ENCODE measurements around the gene CA4. TPM values are rescaled to one million over a fixed set of nuclear protein-coding genes. Genes with fewer than 3 reads are reported as not detected.
"Not testable (repeated sequence)": the region's sequence is repeated elsewhere in the genome, so short reads cannot be mapped to it uniquely, and the experiment has no call there.

CA4 gene
- total RNA-seq (10 to 100 TPM in 3 of 4 donors, 1 to 10 TPM in 1; 8.9 to 13.6 (median 11.6) TPM), polyA plus RNA-seq (10 to 100 TPM; 10.2 to 16.6 (median 14.4) TPM)
- long read RNA-seq, donor 1, partial matches to known transcripts, result 1 of 2 reads
- long read RNA-seq, donor 1, other reads (novel, unspliced or antisense), result 0 of 2 reads
- long read RNA-seq, donor 2, transcript CA4-201 (8 exons, 1,154 nt), result major isoform, 6 of 7 reads
- long read RNA-seq, donor 2, partial matches to known transcripts, result 1 of 7 reads
- long read RNA-seq, donor 2, other reads (novel, unspliced or antisense), result 0 of 7 reads

DNA sequence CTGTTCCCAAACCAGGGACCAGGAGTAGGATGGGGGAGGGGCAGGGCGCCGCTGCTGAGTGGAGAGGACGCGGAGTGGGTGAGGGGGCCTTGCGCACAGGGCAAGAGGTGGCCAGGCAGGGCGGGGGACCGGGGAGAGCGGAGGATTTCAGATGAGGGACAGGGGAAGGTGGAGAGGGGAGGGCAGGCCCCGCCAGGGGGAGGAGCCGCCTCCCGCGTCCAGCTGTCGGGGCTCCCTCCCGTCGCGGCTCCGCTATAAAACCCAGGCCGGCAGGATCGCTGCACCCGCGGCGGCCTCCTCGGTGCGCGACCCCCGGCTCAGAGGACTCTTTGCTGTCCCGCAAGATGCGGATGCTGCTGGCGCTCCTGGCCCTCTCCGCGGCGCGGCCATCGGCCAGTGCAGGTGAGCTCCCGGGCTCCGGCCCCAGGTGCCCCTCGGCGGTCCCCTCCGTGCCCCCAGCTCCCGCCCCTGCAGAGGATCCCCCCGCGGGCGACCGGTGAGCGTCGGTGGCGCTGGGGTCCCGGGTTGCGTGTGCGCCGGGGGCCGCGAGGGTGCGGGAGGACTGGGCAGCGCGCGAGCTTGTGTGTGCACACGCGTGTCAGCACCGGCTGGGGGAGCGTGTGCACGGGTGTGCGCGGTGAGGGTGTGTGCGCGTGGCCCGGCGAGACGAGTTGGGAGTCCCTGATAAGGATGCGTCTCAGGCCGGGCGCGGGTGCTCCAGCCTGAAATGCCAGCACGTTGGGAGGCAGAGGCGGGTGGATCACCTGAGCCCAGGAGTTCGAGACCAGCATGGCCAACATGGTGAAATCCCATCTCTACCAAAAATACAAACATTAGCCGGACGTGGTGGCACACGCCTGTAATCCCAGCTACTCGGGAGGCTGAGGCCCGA lies at the start of gene CA4:
CA4 (plus strand) TSS at position 283 of the 892 bp plus-strand sequence; CDS start at position 345, 62 bp downstream.
- DNase-seq, result no peak
- TF ChIP-seq, protein P1, sequence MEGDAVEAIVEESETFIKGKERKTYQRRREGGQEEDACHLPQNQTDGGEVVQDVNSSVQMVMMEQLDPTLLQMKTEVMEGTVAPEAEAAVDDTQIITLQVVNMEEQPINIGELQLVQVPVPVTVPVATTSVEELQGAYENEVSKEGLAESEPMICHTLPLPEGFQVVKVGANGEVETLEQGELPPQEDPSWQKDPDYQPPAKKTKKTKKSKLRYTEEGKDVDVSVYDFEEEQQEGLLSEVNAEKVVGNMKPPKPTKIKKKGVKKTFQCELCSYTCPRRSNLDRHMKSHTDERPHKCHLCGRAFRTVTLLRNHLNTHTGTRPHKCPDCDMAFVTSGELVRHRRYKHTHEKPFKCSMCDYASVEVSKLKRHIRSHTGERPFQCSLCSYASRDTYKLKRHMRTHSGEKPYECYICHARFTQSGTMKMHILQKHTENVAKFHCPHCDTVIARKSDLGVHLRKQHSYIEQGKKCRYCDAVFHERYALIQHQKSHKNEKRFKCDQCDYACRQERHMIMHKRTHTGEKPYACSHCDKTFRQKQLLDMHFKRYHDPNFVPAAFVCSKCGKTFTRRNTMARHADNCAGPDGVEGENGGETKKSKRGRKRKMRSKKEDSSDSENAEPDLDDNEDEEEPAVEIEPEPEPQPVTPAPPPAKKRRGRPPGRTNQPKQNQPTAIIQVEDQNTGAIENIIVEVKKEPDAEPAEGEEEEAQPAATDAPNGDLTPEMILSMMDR (IDR thresholded peaks at IDR 0.05), result no peak
- intact Hi-C loops (cut with DNase I), result loop anchor here in 1 of 2 donors (10.0 kb wide), 1 partner anchor 285 kb away; no protein-coding TSS in a partner anchor
- H3K36me3 ChIP-seq (ENCODE audit: insufficient read depth in 1 of 2, low read depth in 1 of 2), result no peaks in the 10 kb centered on the region
- H3K4me3 ChIP-seq, result peak within 1 kb of the TSS; percentile 59
- 2% methylated on average over 47 to 81 of the region's 81 CpGs for WGBS, 3 donors
- peaks cover 0 to 81% (median 29%) of the 10 kb centered on the region in 3 donors for H3K27me3 ChIP-seq (ENCODE audit: insufficient read depth in 3 of 3, low read length in 2 of 3)
- H3K9me3 ChIP-seq, result no peaks in the 10 kb centered on the region
- ATAC-seq, result no peak
- no peak within 1 kb of the TSS for H3K27ac ChIP-seq
- no peaks in the 10 kb centered on the region for H3K4me1 ChIP-seq

DNA sequence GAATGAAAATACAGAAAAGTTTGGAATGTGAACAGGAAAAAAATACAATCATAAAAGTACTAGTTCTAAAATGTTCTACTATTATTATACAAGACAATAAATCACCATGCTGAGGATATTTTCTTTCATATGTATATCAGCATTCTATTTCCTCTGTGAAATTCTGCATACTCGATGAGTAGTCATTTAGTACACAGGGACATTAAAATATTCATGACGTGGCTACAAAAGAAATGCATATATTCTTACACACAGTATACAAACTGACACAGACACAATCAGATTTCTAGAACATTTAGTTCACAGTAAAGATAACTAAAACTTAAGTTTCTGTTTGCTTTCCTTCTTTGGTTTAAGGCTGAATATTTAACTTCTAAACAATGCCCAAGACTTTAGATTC lies 49.2 kb upstream of the CA4 start:
- intact Hi-C loops (cut with DNase I), result loop anchor here in 1 of 2 donors (10.0 kb wide), 1 partner anchor 334 kb away; no protein-coding TSS in a partner anchor
- H3K4me3 ChIP-seq; H3K9me3 ChIP-seq; H3K4me1 ChIP-seq; ATAC-seq; H3K36me3 ChIP-seq (ENCODE audit: insufficient read depth in 1 of 2, low read depth in 1 of 2); H3K27me3 ChIP-seq (ENCODE audit: insufficient read depth in 3 of 3, low read length in 2 of 3); H3K27ac ChIP-seq; DNase-seq: not testable (repeated sequence)
- WGBS, 3 donors, result 90% methylated on average over 1 of the region's 2 CpGs; no CpG with 5 or more reads in 2 of the 3 donors

DNA sequence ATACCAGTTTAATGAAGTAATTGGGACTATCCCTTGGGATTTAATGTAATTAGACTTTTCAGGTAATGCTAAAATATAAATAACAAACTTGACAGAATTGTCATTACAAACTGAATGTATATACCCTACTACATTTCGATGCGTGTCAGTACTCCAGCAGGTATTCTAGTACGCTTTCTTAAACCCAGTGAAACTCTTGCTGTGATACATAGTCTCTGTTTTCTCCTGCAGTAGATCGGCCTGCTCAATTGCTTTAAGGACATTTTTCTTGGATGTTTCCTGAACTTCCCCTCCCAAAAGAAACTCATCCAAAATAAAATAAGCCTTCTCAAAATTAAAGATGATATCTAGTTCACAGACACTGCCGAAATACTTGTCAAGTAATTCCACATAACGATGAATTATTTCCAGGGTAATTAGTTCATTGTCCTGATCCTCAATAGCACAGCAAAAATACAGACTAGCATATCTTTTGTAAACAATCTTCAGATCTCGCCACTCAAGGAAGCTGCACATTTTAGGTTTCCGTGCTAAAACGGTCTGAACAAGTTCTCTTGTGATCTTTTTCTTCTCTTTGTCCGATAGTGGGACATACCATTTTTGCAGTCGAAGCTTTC lies 47.6 kb upstream of the CA4 start:
- intact Hi-C loops (cut with DNase I), result loop anchor here in 1 of 2 donors (10.0 kb wide), 1 partner anchor 333 kb away; no protein-coding TSS in a partner anchor
- not testable (repeated sequence) for H3K27ac ChIP-seq; DNase-seq; H3K4me1 ChIP-seq; H3K36me3 ChIP-seq (ENCODE audit: insufficient read depth in 1 of 2, low read depth in 1 of 2); H3K27me3 ChIP-seq (ENCODE audit: insufficient read depth in 3 of 3, low read length in 2 of 3); H3K9me3 ChIP-seq; ATAC-seq
- peak overlapping the region; percentile 22 for H3K4me3 ChIP-seq
- 53 to 59% (median 53%) methylated on average over 11 of the region's 11 CpGs for WGBS, 3 donors

DNA sequence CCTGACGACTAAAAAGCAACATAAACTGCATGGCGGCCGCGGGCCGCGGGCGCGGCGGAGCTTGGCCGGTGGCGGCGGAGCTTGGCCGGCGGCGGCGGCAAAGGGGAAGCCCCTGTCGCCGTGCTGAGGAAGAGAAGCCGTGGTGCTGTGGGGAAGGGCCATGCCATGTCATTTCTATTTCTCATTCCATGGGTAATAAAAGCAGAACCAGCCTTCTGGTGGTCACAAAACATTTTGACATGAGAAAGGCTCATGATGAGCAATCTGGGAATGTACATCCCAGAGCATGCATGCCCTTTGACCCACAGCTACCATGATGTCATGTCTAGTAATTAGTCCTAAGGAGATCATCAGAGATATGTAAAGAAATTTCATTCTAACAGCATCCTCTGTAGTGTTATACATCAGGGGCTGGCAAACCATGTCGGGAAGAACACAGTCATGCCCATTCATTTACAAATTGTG lies 47.1 kb upstream of the CA4 start:
- H3K27ac ChIP-seq, result no peak overlapping the region
- TF ChIP-seq, protein P1 (IDR thresholded peaks at IDR 0.05), result no peak
- no peaks in the 10 kb centered on the region for H3K27me3 ChIP-seq (ENCODE audit: insufficient read depth in 3 of 3, low read length in 2 of 3)
- no peaks in the 10 kb centered on the region for H3K4me1 ChIP-seq
- ATAC-seq, result no peak
- intact Hi-C loops (cut with DNase I), result loop anchor here in 1 of 2 donors (10.0 kb wide), 1 partner anchor 332 kb away; no protein-coding TSS in a partner anchor
- peak overlapping the region; percentile 22 for H3K4me3 ChIP-seq
- peak in 1 of 2 donors; percentile 54 for DNase-seq
- H3K36me3 ChIP-seq (ENCODE audit: insufficient read depth in 1 of 2, low read depth in 1 of 2), result no peaks in the 10 kb centered on the region
- no peaks in the 10 kb centered on the region for H3K9me3 ChIP-seq
- WGBS, 3 donors, result 27 to 31% (median 31%) methylated on average over 20 of the region's 20 CpGs

DNA sequence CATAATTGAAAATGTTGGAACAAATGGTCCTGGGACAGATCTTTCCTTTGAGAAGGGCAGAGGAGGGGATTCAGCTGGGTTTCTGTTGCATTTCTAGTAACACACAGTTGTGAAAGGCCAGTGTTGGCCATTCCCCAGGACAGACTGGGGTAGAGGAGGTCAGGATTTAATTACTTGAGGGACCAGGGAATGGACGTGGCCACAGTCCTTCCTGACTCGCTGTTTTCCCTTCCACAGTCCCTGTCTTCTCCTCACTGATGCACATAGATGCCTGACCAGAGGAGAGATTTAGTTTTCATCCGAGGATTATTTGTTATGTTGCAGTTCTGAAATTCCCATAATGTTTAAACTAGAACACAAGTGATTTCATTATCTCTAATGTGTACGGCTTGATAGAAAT lies 45.8 kb upstream of the CA4 start:
- H3K27me3 ChIP-seq (ENCODE audit: insufficient read depth in 3 of 3, low read length in 2 of 3), result no peaks in the 10 kb centered on the region
- no peak overlapping the region for H3K27ac ChIP-seq
- no peaks in the 10 kb centered on the region for H3K4me1 ChIP-seq
- no peak overlapping the region for H3K4me3 ChIP-seq
- TF ChIP-seq, protein P1 (IDR thresholded peaks at IDR 0.05), result no peak
- H3K9me3 ChIP-seq, result no peaks in the 10 kb centered on the region
- intact Hi-C loops (cut with DNase I), result loop anchor here in 1 of 2 donors (10.0 kb wide), 1 partner anchor 331 kb away; no protein-coding TSS in a partner anchor
- WGBS, 3 donors, result 73 to 85% (median 78%) methylated on average over 4 of the region's 4 CpGs
- no peak for DNase-seq
- H3K36me3 ChIP-seq (ENCODE audit: insufficient read depth in 1 of 2, low read depth in 1 of 2), result no peaks in the 10 kb centered on the region
- ATAC-seq, result no peak

Data from psoas muscle (tissue), 8 donors.